NCI-H524 treated with DMSO at 0.1 percent for 48 hours (cell line): ENCODE measurements around the gene CHGA.

Source experiments
- DNase-seq: peaks from one replicate; lab custom pipeline; 2025; lab: John Stamatoyannopoulos, UW

Gene CHGA

GRCh38 chr14:92982956-92983355, 60.0 kb downstream of the CHGA start:
- DNase-seq = no peak

GRCh38 chr14:92984082-92984788, 61.3 kb downstream of the CHGA start:
- DNase-seq = no peak
